ENCODE results near the gene OR56A3.

OR56A3 gene

DNA sequence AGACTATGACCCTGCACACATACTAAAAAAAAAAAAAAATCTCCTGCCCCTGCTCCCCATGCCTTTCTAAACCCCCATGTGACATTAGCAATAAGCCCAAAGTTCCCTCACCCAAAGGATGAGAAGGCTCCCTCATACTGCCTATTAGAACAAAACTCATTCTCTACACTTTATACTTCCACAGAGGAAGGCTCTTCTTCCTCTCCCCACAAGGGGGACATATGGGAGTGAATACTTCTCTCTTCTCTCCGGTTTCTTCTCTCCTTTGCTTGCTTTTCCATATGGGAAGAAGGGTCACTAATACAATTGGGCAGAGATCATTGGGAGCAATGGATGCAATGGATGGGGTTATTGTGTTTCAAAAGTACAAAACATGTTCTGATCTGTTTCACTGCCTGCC is 41.4 kb downstream of the OR56A3 start:
- no peak for FAIRE-seq

DNA sequence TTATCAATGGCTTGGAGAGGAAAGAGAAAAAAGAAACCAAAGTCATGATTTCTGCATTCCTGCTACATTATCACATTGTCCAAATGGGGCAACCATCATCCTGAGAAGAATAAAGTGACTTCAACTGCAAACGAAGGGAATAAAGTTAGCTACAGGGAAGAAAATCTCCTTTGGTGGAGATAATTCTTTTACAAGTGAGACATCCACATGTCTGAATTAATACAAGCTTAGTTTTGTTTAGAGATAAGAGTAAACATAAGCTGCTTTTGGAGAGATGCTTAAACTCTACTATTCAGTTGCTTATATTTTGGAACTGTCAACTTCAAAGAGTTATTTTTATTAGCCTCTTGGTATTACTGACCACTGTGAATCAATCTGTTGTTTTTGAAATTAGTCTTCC is 44.8 kb downstream of the OR56A3 start, which contains the start of gene OR52L1:
TSS of gene OR52L1 (minus strand) at position 101 of the 400 bp plus-strand sequence. CDS start at position 46, 55 bp downstream.
- no peak for FAIRE-seq

DNA sequence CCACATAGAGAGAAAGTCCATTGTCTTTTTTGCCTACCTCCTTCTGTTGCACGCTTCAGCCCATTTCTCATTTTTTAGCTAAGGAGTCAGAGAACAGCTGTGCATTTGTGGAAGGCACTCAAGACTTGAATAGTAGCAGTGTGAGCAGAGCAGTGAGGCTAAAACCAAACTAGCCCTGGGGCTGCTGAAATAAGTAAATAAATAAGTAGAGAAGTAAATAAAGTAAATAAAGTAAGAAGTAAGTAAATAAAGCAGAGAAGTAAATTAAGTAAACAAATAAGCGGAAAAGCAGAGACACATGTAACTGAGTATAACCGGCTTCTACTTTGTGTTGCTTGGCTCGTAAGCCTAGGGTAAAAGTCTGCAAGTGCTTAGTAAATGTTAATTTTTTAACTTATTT is 47.2 kb downstream of the OR56A3 start:
- no peak for FAIRE-seq

GRCh38 chr11:5992150-5992549 is 50.1 kb downstream of the OR56A3 start:
- no peak for FAIRE-seq

DNA sequence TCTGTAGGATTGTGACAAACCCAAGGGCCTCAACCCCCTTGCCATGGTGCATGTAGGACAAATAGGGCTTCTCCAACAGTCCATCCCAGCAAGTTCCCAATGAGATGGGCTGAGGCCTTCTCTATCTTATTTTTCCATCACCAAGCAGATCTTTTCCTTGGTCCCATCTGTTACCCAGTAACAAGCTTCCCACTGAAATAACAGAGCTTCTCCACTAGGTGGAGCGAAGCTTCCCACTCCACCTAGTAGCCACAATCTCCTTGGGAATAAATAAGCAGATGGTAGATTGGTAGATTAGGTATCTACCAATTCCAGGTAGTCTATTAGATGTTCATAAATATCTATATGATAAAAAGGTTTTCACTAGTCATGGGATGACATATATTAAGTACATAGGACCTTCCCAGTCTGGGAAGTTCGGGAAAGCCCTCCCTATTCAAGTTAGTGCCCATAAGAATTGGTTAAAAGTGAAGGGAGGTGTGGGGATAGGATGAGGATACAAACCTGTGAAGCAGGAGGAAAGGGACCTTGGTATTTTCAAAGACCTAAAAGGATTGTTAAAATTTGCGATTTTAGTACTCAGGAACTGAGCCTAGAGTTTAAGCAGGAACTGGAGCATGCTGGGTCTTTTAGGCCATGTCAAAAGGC is 50.7 kb downstream of the OR56A3 start:
- FAIRE-seq = no peak

DNA sequence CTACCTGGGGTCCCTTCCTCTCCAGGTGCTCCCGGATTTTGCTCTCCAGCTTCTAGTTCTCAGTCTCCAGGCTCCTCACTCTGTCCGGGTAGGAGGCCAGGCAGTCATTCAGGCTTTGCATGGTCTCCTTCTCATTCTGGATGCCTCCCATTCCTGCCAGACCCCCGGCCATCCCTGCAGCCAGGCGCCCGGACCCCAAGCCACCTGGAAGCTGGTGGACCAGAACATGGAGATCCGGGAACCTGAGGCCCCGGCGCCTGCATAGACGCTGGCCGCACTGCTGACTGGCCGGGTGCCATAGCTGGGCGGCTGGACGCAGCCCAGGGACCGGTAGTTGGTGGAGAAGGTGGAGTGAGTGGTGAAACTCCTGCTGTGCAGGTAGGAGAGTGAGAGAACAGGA is 52.7 kb downstream of the OR56A3 start:
- FAIRE-seq = no peak
